Gastroesophageal sphincter (tissue), 4 donors: ENCODE results near the gene CNTNAP2. TPM values are rescaled to one million over a fixed set of nuclear protein-coding genes. Genes with fewer than 3 reads are reported as not detected.

Experiments used
- ATAC-seq: fragments of 150-250 bp; one replicate; pipeline ENCODE4 v1.9.1; 2016; ENCODE audit warnings: mild to moderate bottlenecking, moderate library complexity
- H3K27ac ChIP-seq, 4 donors: fragments of 200-600 bp; sonication (generic) in 3 of 4; 1 replicate in 3 of 4; 2 replicates in 1 of 4; pipeline ENCODE4 v1.5.1; 2016 to 2019
- H3K27me3 ChIP-seq: fragments of 200-600 bp; sonication (generic); one replicate; pipeline ENCODE4 v1.5.1; 2019
- H3K36me3 ChIP-seq, 2 donors: fragments of 200-600 bp; sonication (generic); one replicate each; pipeline ENCODE4 v1.5.1; 2019; ENCODE audit warnings: control low read depth in 1 of 2
- H3K4me1 ChIP-seq, 3 donors: fragments of 200-600 bp; sonication (generic); 1 replicate in 2 of 3; 2 replicates in 1 of 3; pipeline ENCODE4 v1.5.1; 2016 to 2019; ENCODE audit warnings: control low read depth in 2 of 3
- H3K4me3 ChIP-seq, 2 donors: fragments of 200-600 bp; sonication (generic); one replicate each; pipeline ENCODE4 v1.5.1; 2019; ENCODE audit warnings: mild to moderate bottlenecking in 1 of 2, moderate library complexity in 1 of 2
- H3K9me3 ChIP-seq, 3 donors: fragments of 200-600 bp; sonication (generic); one replicate each; pipeline ENCODE4 v1.5.1; 2017 to 2019; ENCODE audit warnings: control low read depth in 2 of 3
- CTCF ChIP-seq, 4 experiments: fragments of 200-600 bp in 2 of 4; fragments of 450-650 bp in 2 of 4; sonication (generic) in 1 of 4; IDR thresholded peaks; one replicate each; pipeline ENCODE4 v1.5.1; 2017 to 2019; ENCODE audit warnings: antibody characterized with exemption in 4 of 4, mild to moderate bottlenecking in 2 of 4, moderate library complexity in 2 of 4
- EP300 ChIP-seq: sonication (generic); formaldehyde crosslinking; IDR thresholded peaks from one replicate; pipeline ENCODE4 v1.6.1; 2017; ENCODE audit warnings: antibody characterized with exemption, mild to moderate bottlenecking
- POLR2A ChIP-seq, 2 donors: fragments of 450-650 bp; IDR thresholded peaks; one replicate each; pipeline ENCODE4 v1.6.1; 2017; ENCODE audit warnings: antibody characterized with exemption in 2 of 2, mild to moderate bottlenecking in 2 of 2, moderate library complexity in 1 of 2
- POLR2AphosphoS5 ChIP-seq: sonication (generic); formaldehyde crosslinking; IDR thresholded peaks from one replicate; pipeline ENCODE4 v1.6.1; 2017; ENCODE audit warnings: antibody characterized with exemption
- WGBS, 2 donors: methylation state at CpG; one replicate each; pipeline ENCODE4 v1.1.5; 2018; ENCODE audit warnings: low coverage in 1 of 2; 5-methylcytosine and 5-hydroxymethylcytosine counted together
- total RNA-seq, 4 donors: library from RNA; depleted of rRNA; stranded (reverse); fragments of >200 nt; gene quantifications; one replicate each; pipeline ENCODE4 v1.1.0, GENCODE V29; 2016

CNTNAP2 gene
- total RNA-seq, 4 donors from 2014 or later: 1.5 to 8.9 (median 3.2) TPM

GRCh38 chr7:147044941-147045340 is 928.3 kb downstream of the CNTNAP2 start:
- H3K27me3 ChIP-seq: no peaks in the 10 kb centered on the region
- H3K36me3 ChIP-seq: no peaks in the 10 kb centered on the region
- no peaks in the 10 kb centered on the region for H3K9me3 ChIP-seq
- ATAC-seq: no peak
- no peaks in the 10 kb centered on the region for H3K4me1 ChIP-seq
- WGBS, 2 donors: 65 to 84% methylated on average over 6 of the region's 6 CpGs
- no peak for TF ChIP-seq EP300
- no peak for TF ChIP-seq POLR2AphosphoS5
- TF ChIP-seq POLR2A (IDR thresholded peaks at IDR 0.05): no peak
- TF ChIP-seq CTCF (IDR thresholded peaks at IDR 0.05): no peak
- H3K27ac ChIP-seq: no peak overlapping the region
- H3K4me3 ChIP-seq: no peak overlapping the region

GRCh38 chr7:147047696-147048095 is 931.1 kb downstream of the CNTNAP2 start:
- WGBS, 2 donors: 82 to 91% methylated on average over 2 of the region's 2 CpGs

GRCh38 chr7:147048864-147049263 is 932.3 kb downstream of the CNTNAP2 start:
- Histone ChIP-seq H3K4me3 (no peak overlapping the region), H3K4me1 (no peaks in the 10 kb centered on the region), H3K27me3 (no peaks in the 10 kb centered on the region), H3K36me3 (no peaks in the 10 kb centered on the region), H3K27ac (no peak overlapping the region), H3K9me3 (no peaks in the 10 kb centered on the region)
- TF ChIP-seq EP300 (no peak), POLR2AphosphoS5 (no peak), CTCF (IDR thresholded peaks at IDR 0.05) (no peak), POLR2A (IDR thresholded peaks at IDR 0.05) (no peak)
- no peak for ATAC-seq
- WGBS, 2 donors: 79 to 87% methylated on average over 3 to 5 of the region's 5 CpGs

More at GRCh38 chr7:147047696-147048095, 931.1 kb downstream of the CNTNAP2 start:
- Histone ChIP-seq H3K27ac (no peak overlapping the region), H3K4me1 (no peaks in the 10 kb centered on the region), H3K36me3 (no peaks in the 10 kb centered on the region), H3K9me3 (no peaks in the 10 kb centered on the region), H3K27me3 (no peaks in the 10 kb centered on the region), H3K4me3 (no peak overlapping the region)
- no peak for TF ChIP-seq EP300
- no peak for TF ChIP-seq POLR2A (IDR thresholded peaks at IDR 0.05)
- TF ChIP-seq POLR2AphosphoS5: no peak
- no peak for TF ChIP-seq CTCF (IDR thresholded peaks at IDR 0.05)
- ATAC-seq: no peak

- Histone ChIP-seq H3K27ac (no peak overlapping the region), H3K4me3 (no peak overlapping the region), H3K36me3 (no peaks in the 10 kb centered on the region), H3K27me3 (no peaks in the 10 kb centered on the region), H3K4me1 (no peaks in the 10 kb centered on the region), H3K9me3 (no peaks in the 10 kb centered on the region)
- TF ChIP-seq POLR2A (IDR thresholded peaks at IDR 0.05): no peak
- no peak for TF ChIP-seq CTCF (IDR thresholded peaks at IDR 0.05)
- no peak for TF ChIP-seq EP300
- no peak for TF ChIP-seq POLR2AphosphoS5
- no peak for ATAC-seq
Observed at GRCh38 chr7:147052818-147053217, 936.2 kb downstream of the CNTNAP2 start.

- Histone ChIP-seq H3K4me3 (no peak overlapping the region), H3K9me3 (no peaks in the 10 kb centered on the region), H3K27ac (no peak overlapping the region), H3K27me3 (no peaks in the 10 kb centered on the region), H3K36me3 (no peaks in the 10 kb centered on the region), H3K4me1 (no peaks in the 10 kb centered on the region)
- ATAC-seq: no peak
- TF ChIP-seq POLR2AphosphoS5 (no peak), EP300 (no peak), CTCF (IDR thresholded peaks at IDR 0.05) (no peak), POLR2A (IDR thresholded peaks at IDR 0.05) (no peak)
- WGBS, 2 donors: 76 to 80% methylated on average over 1 to 5 of the region's 5 CpGs
Observed at GRCh38 chr7:147053746-147054145, 937.1 kb downstream of the CNTNAP2 start.
